Measurements from ENCODE around the gene GPX3. TPM values are rescaled to one million over a fixed set of nuclear protein-coding genes. Genes with fewer than 3 reads are reported as not detected.

GPX3 gene
- total and polyA plus RNA-seq, 10 of the 15 experiments (the other 5 are each of a cell fraction or from before 2014, with no cell fraction given), result 0.04 to 1.0 (median 0.15) TPM; not detected in 3

DNA sequence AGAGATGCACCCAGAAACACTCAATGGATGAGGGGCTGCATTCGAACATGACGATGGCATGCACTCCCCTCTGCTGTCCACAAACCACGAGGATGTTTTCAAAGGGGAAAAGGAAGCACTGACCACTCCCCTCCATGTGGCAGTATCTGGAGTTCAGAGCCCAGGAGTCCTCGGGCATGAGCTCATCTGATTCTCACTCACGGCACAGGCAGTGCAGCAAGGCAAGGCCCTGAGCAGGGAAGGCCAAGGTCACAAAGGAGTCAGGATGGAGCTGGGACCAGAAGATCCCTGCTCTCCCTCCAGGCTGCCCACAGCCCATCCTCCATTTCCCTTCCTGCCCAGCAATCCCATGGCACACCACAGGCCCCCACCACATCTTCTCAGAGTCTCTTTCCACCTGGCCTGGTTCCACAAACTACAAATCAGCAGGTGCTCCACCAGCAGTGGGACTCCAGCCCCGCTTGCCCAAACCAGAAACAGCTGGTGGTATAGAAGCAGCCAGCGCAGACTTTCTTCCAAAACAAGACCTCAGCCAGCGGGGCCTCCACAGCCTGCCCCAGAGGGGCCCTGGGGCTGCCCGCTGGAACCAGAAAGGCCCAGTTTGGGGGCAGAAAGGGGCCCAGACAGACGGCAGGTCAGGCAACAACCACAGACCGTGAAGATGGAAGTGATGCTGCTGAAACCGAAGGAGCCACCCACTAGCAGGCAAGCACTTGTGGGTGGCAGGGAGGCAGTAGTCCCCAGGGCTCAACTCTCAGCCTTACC lies 48.2 kb downstream of the GPX3 start:
- Histone ChIP-seq H3K4me1 (ENCODE audit: control insufficient read depth, insufficient read depth, low read length) (peaks cover 77% of the 10 kb centered on the region), H3K36me3 (ENCODE audit: control insufficient read depth in 2 of 2, insufficient read depth in 2 of 2, low read length in 1 of 2) (peaks cover 39 to 64% of the 10 kb centered on the region in 2 experiments), H3K79me2 (ENCODE audit: control insufficient read depth, insufficient read depth, low read length) (peaks cover 99% of the 10 kb centered on the region), H2AFZ (ENCODE audit: control insufficient read depth, low read depth, low read length) (no peak overlapping the region), H4K20me1 (ENCODE audit: control insufficient read depth, insufficient read depth) (peaks cover 46% of the 10 kb centered on the region), H3K9ac (ENCODE audit: control insufficient read depth, insufficient read depth, low read length) (peak overlapping the region; percentile 50), H3K4me3 (peak overlapping the region; percentile 6; the same call in 1 of the 2 replicates), H3K9me3 (replicated peaks; ENCODE audit: control insufficient read depth, insufficient read depth, low read length) (no peaks in the 10 kb centered on the region), H3K4me2 (ENCODE audit: control insufficient read depth, insufficient read depth) (peak overlapping the region; percentile 86), H3K27ac (ENCODE audit: control insufficient read depth, insufficient read depth) (peak overlapping the region; percentile 65), H3K27me3 (replicated peaks in 1 of 2; ENCODE audit: control insufficient read depth in 2 of 2, insufficient read depth in 2 of 2, low read length in 1 of 2) (no peaks in the 10 kb centered on the region)
- BruUV-seq (replicated peaks), result no TSS peak
- FAIRE-seq (no peak), DNase-seq (ENCODE audit: low read depth, low spot score) (no peak), ATAC-seq (peak; percentile 78)
- RAD21 ChIA-PET (ENCODE audit: unreplicated experiment), result interaction anchor here (1.0 to 3.6 kb wide), 9 partner anchors 10 to 184 kb away, joined by 3 to 30 read pairs (median 4); partner anchors contain the start of genes GM2A and TNIP1
- SMC1A ChIA-PET (ENCODE audit: uncharacterized antibody, unreplicated experiment), result interaction anchor here (0.6 to 10.8 kb wide), 12 partner anchors 7 to 96 kb away, joined by 3 to 97 read pairs (median 10); no protein-coding TSS in a partner anchor
- 2% methylated on average over 12 of the region's 12 CpGs for WGBS (ENCODE audit: insufficient coverage, insufficient replicate concordance, low lambda C conversion rate, missing lambda C conversion rate)
- POLR2A ChIA-PET, result interaction anchor here (0.6 to 2.3 kb wide), 12 partner anchors 8 to 188 kb away, joined by 3 to 9 read pairs (median 4); partner anchors contain the start of gene TNIP1
- in situ Hi-C loops (cut with MboI) (no loop called here), intact Hi-C loops (cut with micrococcal nuclease; ENCODE audit: unreplicated experiment) (loop anchor here (1.0 kb wide), 1 partner anchor 8 kb away; no protein-coding TSS in a partner anchor)
- CTCF ChIA-PET, result interaction anchor here (0.7 to 5.0 kb wide), 13 partner anchors 8 to 97 kb away, joined by 3 to 49 read pairs (median 5); no protein-coding TSS in a partner anchor
- TF ChIP-seq TCF3 (IDR thresholded peaks at IDR 0.05; ENCODE audit: borderline replicate concordance, insufficient read depth, low read depth, low read length) (peak; percentile 47; the same call in 1 of the 2 replicates), GATAD2B (conservative IDR thresholded peaks at IDR 0.05; ENCODE audit: low read depth) (peak; percentile 39; the same call in 1 of the 2 replicates), NR2F1 (conservative IDR thresholded peaks at IDR 0.05) (peak; percentile 18; the same call in 1 of the 2 replicates), IRF3 (IDR thresholded peaks at IDR 0.05) (no peak), SPI1 (IDR thresholded peaks at IDR 0.05; ENCODE audit: borderline replicate concordance, insufficient read depth, low read depth, low read length) (no peak), EP300 (IDR thresholded peaks at IDR 0.05; ENCODE audit: borderline replicate concordance in 1 of 2, control insufficient read depth in 1 of 2, low read depth in 2 of 2, low read length in 2 of 2) (peak in 1 of 2 experiments; percentile 16; a peak in 1 of 4 replicates), ZBED1 (IDR thresholded peaks at IDR 0.05; ENCODE audit: borderline replicate concordance) (peak; percentile 21; the same call in 1 of the 2 replicates), TBL1XR1 (IDR thresholded peaks at IDR 0.05; ENCODE audit: low read depth, low read length) (0 out of 2 replicates have a peak, but pooled peaks have one; percentile 72), SRF (IDR thresholded peaks at IDR 0.05; ENCODE audit: low read depth in 2 of 2, low read length in 2 of 2) (no peak), IKZF1 (conservative IDR thresholded peaks at IDR 0.05) (peak; percentile 54), NFIC (IDR thresholded peaks at IDR 0.05; ENCODE audit: low read depth, low read length) (peak; percentile 25; the same call in 1 of the 2 replicates), CREM (IDR thresholded peaks at IDR 0.05; ENCODE audit: low read depth) (peak; percentile 31; the same call in 1 of the 2 replicates), EGR1 (IDR thresholded peaks at IDR 0.05; ENCODE audit: borderline replicate concordance in 1 of 2, low read depth in 2 of 2, low read length in 2 of 2) (0 out of 3 replicates have a peak, but pooled peaks of 1 of the 2 experiments have one; percentile 16), BHLHE40 (IDR thresholded peaks at IDR 0.05; ENCODE audit: borderline replicate concordance in 1 of 2, low read depth in 2 of 2, low read length in 1 of 2) (peak in 1 of 2 experiments; percentile 31; a peak in 2 of 4 replicates)
- TF ChIP-seq, protein P1, sequence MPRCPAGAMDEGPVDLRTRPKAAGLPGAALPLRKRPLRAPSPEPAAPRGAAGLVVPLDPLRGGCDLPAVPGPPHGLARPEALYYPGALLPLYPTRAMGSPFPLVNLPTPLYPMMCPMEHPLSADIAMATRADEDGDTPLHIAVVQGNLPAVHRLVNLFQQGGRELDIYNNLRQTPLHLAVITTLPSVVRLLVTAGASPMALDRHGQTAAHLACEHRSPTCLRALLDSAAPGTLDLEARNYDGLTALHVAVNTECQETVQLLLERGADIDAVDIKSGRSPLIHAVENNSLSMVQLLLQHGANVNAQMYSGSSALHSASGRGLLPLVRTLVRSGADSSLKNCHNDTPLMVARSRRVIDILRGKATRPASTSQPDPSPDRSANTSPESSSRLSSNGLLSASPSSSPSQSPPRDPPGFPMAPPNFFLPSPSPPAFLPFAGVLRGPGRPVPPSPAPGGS (IDR thresholded peaks at IDR 0.05; ENCODE audit: borderline replicate concordance, insufficient read depth, low read depth, low read length, poor library complexity, severe bottlenecking), result peak; percentile 14
- TF ChIP-seq, protein P2, sequence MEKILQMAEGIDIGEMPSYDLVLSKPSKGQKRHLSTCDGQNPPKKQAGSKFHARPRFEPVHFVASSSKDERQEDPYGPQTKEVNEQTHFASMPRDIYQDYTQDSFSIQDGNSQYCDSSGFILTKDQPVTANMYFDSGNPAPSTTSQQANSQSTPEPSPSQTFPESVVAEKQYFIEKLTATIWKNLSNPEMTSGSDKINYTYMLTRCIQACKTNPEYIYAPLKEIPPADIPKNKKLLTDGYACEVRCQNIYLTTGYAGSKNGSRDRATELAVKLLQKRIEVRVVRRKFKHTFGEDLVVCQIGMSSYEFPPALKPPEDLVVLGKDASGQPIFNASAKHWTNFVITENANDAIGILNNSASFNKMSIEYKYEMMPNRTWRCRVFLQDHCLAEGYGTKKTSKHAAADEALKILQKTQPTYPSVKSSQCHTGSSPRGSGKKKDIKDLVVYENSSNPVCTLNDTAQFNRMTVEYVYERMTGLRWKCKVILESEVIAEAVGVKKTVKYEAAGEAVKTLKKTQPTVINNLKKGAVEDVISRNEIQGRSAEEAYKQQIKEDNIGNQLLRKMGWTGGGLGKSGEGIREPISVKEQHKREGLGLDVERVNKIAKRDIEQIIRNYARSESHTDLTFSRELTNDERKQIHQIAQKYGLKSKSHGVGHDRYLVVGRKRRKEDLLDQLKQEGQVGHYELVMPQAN (conservative IDR thresholded peaks at IDR 0.05), result 0 out of 2 replicates have a peak, but pooled peaks have one; percentile 26
